NCI-H2107 treated with DMSO at 0.1 percent for 48 hours (cell line): ENCODE results near the gene PYGB.

Source experiments
- DNase-seq: peaks from one replicate; lab custom pipeline; 2025; ENCODE audit not compliant: unreplicated experiment; lab: John Stamatoyannopoulos, UW

The PYGB gene

GRCh38 chr20:25280574-25281535 is 33.0 kb downstream of the PYGB start:
- DNase-seq = no peak

DNA sequence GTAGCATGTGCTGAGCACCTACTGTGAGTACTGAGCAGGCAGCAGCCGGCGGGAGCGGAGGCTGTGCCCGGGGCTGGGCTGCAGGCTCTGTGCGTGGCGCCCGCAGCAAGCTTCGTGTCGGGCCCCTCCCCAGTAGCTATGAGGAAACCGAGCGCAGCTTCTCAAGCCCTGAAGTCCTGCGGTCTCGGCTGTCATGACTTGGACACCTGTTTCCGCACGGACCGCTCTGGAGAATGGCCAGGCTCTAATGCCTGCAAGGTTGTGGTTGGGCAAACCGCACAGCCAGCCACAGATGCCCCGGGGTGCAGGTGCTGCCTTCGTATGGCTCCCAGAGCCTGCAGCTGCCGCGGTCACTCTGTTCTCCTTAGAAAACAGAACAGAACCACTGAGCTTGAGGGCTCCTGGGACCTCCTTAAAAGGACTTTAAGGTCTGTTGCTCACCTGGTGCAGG is 33.7 kb downstream of the PYGB start:
- peak; percentile 80 for DNase-seq

- DNase-seq = no peak
These were observed 34.3 kb downstream of the PYGB start for GRCh38 chr20:25282034-25282781.

GRCh38 chr20:25282796-25283195 is 34.9 kb downstream of the PYGB start:
- DNase-seq = no peak

- DNase-seq = no peak
These were observed 35.5 kb downstream of the PYGB start for GRCh38 chr20:25283221-25283951.

- no peak for DNase-seq
These were observed 36.3 kb downstream of the PYGB start for GRCh38 chr20:25284131-25284601.

- DNase-seq = no peak
These were observed 37.3 kb downstream of the PYGB start for GRCh38 chr20:25285091-25285647.

- DNase-seq = no peak
These were observed 38.2 kb downstream of the PYGB start for GRCh38 chr20:25285856-25286798.

DNA sequence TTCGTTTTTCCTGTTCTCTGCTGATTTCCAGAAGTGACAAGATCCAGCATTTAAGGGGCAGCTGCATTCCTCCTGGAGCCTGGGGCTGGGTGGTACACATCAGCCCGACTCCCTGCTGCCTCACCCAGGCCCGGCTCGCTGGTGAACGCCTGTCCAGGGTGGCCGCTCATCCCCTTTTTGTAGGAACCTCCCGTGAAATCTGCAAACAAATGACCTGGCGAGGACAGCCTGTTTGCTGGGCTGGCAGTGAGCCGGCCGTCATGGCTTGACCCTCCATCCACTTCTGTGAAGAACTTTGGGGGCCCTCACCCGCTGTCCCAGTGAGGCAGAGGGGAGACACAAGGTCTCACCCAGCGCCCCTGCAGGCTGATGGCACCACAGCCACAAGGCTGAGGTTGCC is 39.0 kb downstream of the PYGB start:
- DNase-seq = no peak

GRCh38 chr20:25287631-25288290 is 39.9 kb downstream of the PYGB start:
- DNase-seq = no peak

- DNase-seq = no peak
These were observed 40.7 kb downstream of the PYGB start for GRCh38 chr20:25288291-25289181.

DNA sequence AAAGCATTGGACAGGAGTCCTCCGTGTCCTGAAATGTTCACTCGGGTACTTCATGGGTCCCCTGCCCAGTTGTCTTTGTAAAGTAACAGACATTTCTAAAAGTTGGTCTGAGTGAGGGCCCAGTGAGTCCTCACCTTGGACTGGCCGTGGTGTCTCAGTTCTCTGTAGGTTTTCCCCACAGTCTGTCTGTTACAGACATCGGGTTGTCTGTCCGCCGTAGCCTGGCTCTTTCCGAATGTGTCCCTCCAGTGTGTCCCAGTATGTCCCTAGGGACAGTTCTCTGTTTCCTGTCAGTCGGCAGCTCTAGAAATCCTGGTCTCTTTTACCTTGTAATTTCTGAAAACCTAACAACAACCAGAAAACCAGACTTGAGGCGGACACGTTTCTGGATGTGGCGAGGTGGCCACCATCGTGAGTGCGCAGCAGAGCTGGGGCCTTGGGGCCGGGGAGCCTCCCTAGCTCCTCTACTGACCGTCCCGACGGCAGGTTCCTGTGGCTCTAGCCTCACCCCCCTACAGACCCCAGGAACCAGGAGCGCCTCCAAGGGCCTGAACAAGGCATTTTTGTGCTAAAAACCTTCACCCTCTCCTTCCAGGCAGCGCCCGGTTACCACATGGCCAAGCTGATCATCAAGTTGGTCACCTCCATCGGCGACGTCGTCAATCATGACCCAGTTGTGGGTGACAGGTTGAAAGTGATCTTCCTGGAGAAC is 42.2 kb downstream of the PYGB start:
- no peak for DNase-seq

DNA sequence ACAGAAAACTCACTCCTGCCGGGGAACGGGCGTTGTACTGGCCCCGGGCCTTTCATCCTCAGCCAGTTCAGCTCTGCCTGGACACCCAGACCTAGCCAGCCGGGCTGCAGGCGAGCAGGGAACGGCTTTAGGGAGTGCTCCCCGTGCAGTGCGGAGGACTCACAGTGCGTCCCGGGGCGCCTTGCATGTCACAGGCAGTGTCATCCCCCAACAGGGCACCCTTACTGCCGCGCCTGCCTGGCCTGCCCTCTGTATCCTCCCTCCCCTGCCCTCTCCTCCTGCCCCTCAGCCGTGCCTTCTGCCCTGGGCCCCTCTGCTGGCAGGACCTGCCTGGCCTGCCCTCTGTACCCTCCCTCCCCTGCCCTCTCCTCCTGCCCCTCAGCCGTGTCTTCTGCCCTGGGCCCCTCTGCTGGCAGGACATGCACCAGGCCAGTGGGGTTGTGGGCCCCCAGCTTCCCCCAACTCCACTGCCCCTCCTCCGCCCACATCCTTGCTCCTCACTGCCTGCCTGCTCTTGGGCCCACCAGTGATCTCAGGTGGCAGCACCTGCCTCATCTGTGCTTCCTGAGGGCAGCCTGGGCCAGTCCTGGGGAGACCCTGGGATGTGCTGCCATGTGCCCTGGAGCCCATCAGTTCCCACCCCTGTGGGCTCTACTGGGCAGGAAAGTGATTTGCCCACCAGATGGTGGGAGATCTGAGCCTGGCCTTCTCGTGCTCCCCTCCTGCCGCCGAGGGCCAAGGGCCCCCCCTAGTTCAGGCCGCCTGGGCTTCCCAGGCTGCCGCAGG is 43.0 kb downstream of the PYGB start:
- DNase-seq = no peak

GRCh38 chr20:25291432-25292133 is 43.7 kb downstream of the PYGB start:
- no peak for DNase-seq

- no peak for DNase-seq
These were observed 44.4 kb downstream of the PYGB start for GRCh38 chr20:25292176-25292891.

DNA sequence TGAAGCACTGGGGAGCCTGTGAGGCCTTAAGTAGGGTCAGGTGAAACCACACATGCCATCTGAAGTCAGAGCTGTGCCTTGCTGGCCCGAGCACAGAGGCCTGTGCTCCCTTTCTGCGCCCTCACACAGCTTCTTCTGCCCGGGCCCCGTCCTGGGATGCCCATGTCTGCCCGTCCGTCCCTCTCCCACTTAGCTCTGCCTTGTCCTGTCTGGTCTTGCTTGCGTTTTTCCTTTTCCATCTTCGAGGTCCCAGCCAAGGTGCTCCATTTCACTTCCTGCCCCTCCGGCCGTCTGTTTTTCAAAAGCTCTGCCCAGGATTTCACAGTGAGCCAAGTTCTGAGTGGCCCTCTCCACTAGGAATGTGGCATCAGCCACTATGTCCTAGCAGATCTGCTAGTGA is 45.6 kb downstream of the PYGB start:
- DNase-seq = no peak
